HG03575 (cell line): ENCODE data around the gene SMR3B.

ENCODE experiments used
- ATAC-seq: cut with Tn5 transposase; IDR thresholded peaks from one replicate; pipeline ENCODE4 v1.9.1; 2021; ENCODE audit not compliant: unreplicated experiment, insufficient number of reproducible peaks, low FRiP score; ENCODE audit errors: extremely low read depth

Gene SMR3B

GRCh38 chr4:70382691-70383181 is at the start of gene SMR3B:
SMR3B (plus strand) TSS chr4:70383131; CDS start chr4:70384511, 1,380 bp downstream.
- ATAC-seq, result no peak

- no peak for ATAC-seq
Measured at GRCh38 chr4:70334681-70335080, 48.2 kb upstream of the SMR3B start, which contains the start of gene CABS1. CABS1 (plus strand) TSS chr4:70334981; CDS start chr4:70335040, 59 bp downstream.

GRCh38 chr4:70336043-70336442 is 46.9 kb upstream of the SMR3B start:
- ATAC-seq, result no peak

- no peak for ATAC-seq
Measured at GRCh38 chr4:70337886-70338420, 45.0 kb upstream of the SMR3B start.

GRCh38 chr4:70356185-70356584 is 26.7 kb upstream of the SMR3B start:
- no peak for ATAC-seq

GRCh38 chr4:70359115-70359661 is 23.7 kb upstream of the SMR3B start:
- ATAC-seq, result no peak

- no peak for ATAC-seq
Measured at GRCh38 chr4:70360460-70360859, 22.5 kb upstream of the SMR3B start, which contains the start of gene SMR3A. SMR3A (plus strand) TSS chr4:70360760; CDS start chr4:70362116, 1,356 bp downstream.

- ATAC-seq, result no peak
Measured at GRCh38 chr4:70364002-70364401, 18.9 kb upstream of the SMR3B start.

- no peak for ATAC-seq
Measured at GRCh38 chr4:70365479-70365878, 17.5 kb upstream of the SMR3B start.

GRCh38 chr4:70367813-70368212 is 15.1 kb upstream of the SMR3B start:
- no peak for ATAC-seq

- no peak for ATAC-seq
Measured at GRCh38 chr4:70371987-70372386, 10.9 kb upstream of the SMR3B start.

GRCh38 chr4:70372760-70373159 is 10.2 kb upstream of the SMR3B start:
- ATAC-seq, result no peak

- ATAC-seq, result no peak
Measured at GRCh38 chr4:70380578-70380977, 2.4 kb upstream of the SMR3B start.

- ATAC-seq, result peak; percentile 46
Measured at GRCh38 chr4:70392057-70392776, 9.3 kb downstream of the SMR3B start.

- no peak for ATAC-seq
Measured at GRCh38 chr4:70397580-70397979, 14.6 kb downstream of the SMR3B start, which contains the start of gene OPRPN. OPRPN (plus strand) TSS chr4:70397940; CDS start chr4:70399286, 1,346 bp downstream.

GRCh38 chr4:70399319-70399718 is 16.4 kb downstream of the SMR3B start:
- ATAC-seq, result no peak

- no peak for ATAC-seq
Measured at GRCh38 chr4:70402762-70403161, 19.8 kb downstream of the SMR3B start.

- ATAC-seq, result no peak
Measured at GRCh38 chr4:70405765-70406164, 22.8 kb downstream of the SMR3B start.

GRCh38 chr4:70425306-70425705 is 42.4 kb downstream of the SMR3B start:
- ATAC-seq, result no peak

- no peak for ATAC-seq
Measured at GRCh38 chr4:70426789-70427188, 43.9 kb downstream of the SMR3B start.
